Skin of body (tissue), 2 donors: ENCODE results near the gene HIVEP3. TPM values are rescaled to one million over a fixed set of nuclear protein-coding genes. Genes with fewer than 3 reads are reported as not detected.

Experiments used
- DNase-seq: peaks from one replicate; lab custom pipeline; 2025; lab: John Stamatoyannopoulos, UW
- total RNA-seq: library from RNA; depleted of rRNA; stranded (reverse); fragments of >200 nt; gene quantifications from one replicate; pipeline ENCODE4 v1.2.3, GENCODE V29; 2014

Gene HIVEP3
- total RNA-seq, 1 donor from 2014 or later, result 3.3 TPM

- peak; percentile 33 for DNase-seq
Measured at GRCh38 chr1:41765152-41765551, 153.6 kb downstream of the HIVEP3 start.

GRCh38 chr1:41764656-41765055 lies 154.1 kb downstream of the HIVEP3 start:
- DNase-seq, result no peak

- DNase-seq, result no peak
Measured at GRCh38 chr1:41762777-41763176, 155.9 kb downstream of the HIVEP3 start.

GRCh38 chr1:41762251-41762650 lies 156.5 kb downstream of the HIVEP3 start:
- DNase-seq, result no peak

- DNase-seq, result no peak
Measured at GRCh38 chr1:41758904-41759548, 159.7 kb downstream of the HIVEP3 start.

- no peak for DNase-seq
Measured at GRCh38 chr1:41758500-41758899, 160.2 kb downstream of the HIVEP3 start.

GRCh38 chr1:41754540-41754939 lies 164.2 kb downstream of the HIVEP3 start:
- DNase-seq, result no peak

- no peak for DNase-seq
Measured at GRCh38 chr1:41752514-41753170, 166.1 kb downstream of the HIVEP3 start.

- no peak for DNase-seq
Measured at GRCh38 chr1:41751804-41752513, 166.8 kb downstream of the HIVEP3 start.

- DNase-seq, result no peak
Measured at GRCh38 chr1:41749991-41750745, 168.6 kb downstream of the HIVEP3 start.

GRCh38 chr1:41745022-41745421 lies 173.7 kb downstream of the HIVEP3 start:
- DNase-seq, result no peak

GRCh38 chr1:41743366-41743765 lies 175.4 kb downstream of the HIVEP3 start:
- DNase-seq, result no peak

- DNase-seq, result peak; percentile 72
Measured at GRCh38 chr1:41742219-41742618, 176.5 kb downstream of the HIVEP3 start.

GRCh38 chr1:41741244-41741643 lies 177.5 kb downstream of the HIVEP3 start:
- no peak for DNase-seq

- no peak for DNase-seq
Measured at GRCh38 chr1:41740630-41741239, 178.0 kb downstream of the HIVEP3 start.

GRCh38 chr1:41740058-41740457 lies 178.7 kb downstream of the HIVEP3 start:
- DNase-seq, result no peak

- DNase-seq, result peak; percentile 71
Measured at GRCh38 chr1:41739061-41739955, 179.4 kb downstream of the HIVEP3 start.

- DNase-seq, result no peak
Measured at GRCh38 chr1:41738475-41738874, 180.2 kb downstream of the HIVEP3 start.

GRCh38 chr1:41738006-41738405 lies 180.7 kb downstream of the HIVEP3 start:
- DNase-seq, result no peak

GRCh38 chr1:41735631-41736260 lies 183.0 kb downstream of the HIVEP3 start:
- peak; percentile 4 for DNase-seq
